Ascending aorta (tissue), 2 donors: Measurements from ENCODE around the gene PLA2G1B. TPM values are rescaled to one million over a fixed set of nuclear protein-coding genes. Genes with fewer than 3 reads are reported as not detected.

Experiments
- DNase-seq, 2 donors: peaks; one replicate each; pipeline ENCODE4 v3.0.0-alpha.2; 2019; ENCODE audit warnings: low spot score in 2 of 2
- H3K27ac ChIP-seq, 2 donors: fragments of 200-600 bp; sonication (generic); one replicate each; pipeline ENCODE4 v1.5.1; 2016 to 2017; ENCODE audit warnings: mild to moderate bottlenecking in 1 of 2
- H3K27me3 ChIP-seq: fragments of 200-600 bp; sonication (generic); one replicate; pipeline ENCODE4 v1.5.1; 2017
- H3K36me3 ChIP-seq, 2 donors: fragments of 200-600 bp; sonication (generic); one replicate each; pipeline ENCODE4 v1.5.1; 2016
- H3K4me1 ChIP-seq, 2 donors: fragments of 200-600 bp; sonication (generic); one replicate each; pipeline ENCODE4 v1.5.1; 2016 to 2017; ENCODE audit warnings: mild to moderate bottlenecking in 1 of 2
- H3K4me3 ChIP-seq, 2 donors: fragments of 200-600 bp; sonication (generic); one replicate each; pipeline ENCODE4 v1.5.1; 2016 to 2017; ENCODE audit warnings: mild to moderate bottlenecking in 1 of 2
- H3K9me3 ChIP-seq, 2 donors: fragments of 200-600 bp; sonication (generic); one replicate each; pipeline ENCODE4 v1.5.1; 2016
- CTCF ChIP-seq, 3 experiments: fragments of 200-600 bp in 2 of 3; fragments of 450-650 bp in 1 of 3; sonication (generic) in 2 of 3; IDR thresholded peaks; one replicate each; pipeline ENCODE4 v1.5.1; 2016 to 2019; ENCODE audit warnings: antibody characterized with exemption in 3 of 3, mild to moderate bottlenecking in 1 of 3, moderate library complexity in 1 of 3
- intact Hi-C: fragments of 100-400 bp; cut with DNase I; formaldehyde crosslinking; loops from one replicate; pipeline ENCODE4 v1.15.1; 2023
- total RNA-seq: library from RNA; depleted of rRNA; stranded (reverse); fragments of >200 nt; gene quantifications from one replicate; pipeline ENCODE4 v1.1.0, GENCODE V29; 2016

PLA2G1B gene
- total RNA-seq, 1 donor from 2014 or later: not detected

GRCh38 chr12:120350576-120351350 is 23.2 kb upstream of the PLA2G1B start:
- Histone ChIP-seq H3K9me3 (no peaks in the 10 kb centered on the region), H3K4me3 (peak overlapping the region; percentile 19 to 40), H3K27me3 (no peaks in the 10 kb centered on the region), H3K4me1 (peaks cover 0 to 2% of the 10 kb centered on the region in 2 donors), H3K36me3 (no peaks in the 10 kb centered on the region), H3K27ac (no peak overlapping the region)
- intact Hi-C loops: no loop called here
- TF ChIP-seq CTCF (IDR thresholded peaks at IDR 0.05): no peak
- DNase-seq: no peak

- no peaks in the 10 kb centered on the region for H3K36me3 ChIP-seq
- no peak overlapping the region for H3K27ac ChIP-seq
- DNase-seq: no peak
- H3K4me3 ChIP-seq: no peak overlapping the region
- intact Hi-C loops: no loop called here
- no peak for TF ChIP-seq CTCF (IDR thresholded peaks at IDR 0.05)
- H3K9me3 ChIP-seq: no peaks in the 10 kb centered on the region
- peaks cover 0 to 2% of the 10 kb centered on the region in 2 donors for H3K4me1 ChIP-seq
- H3K27me3 ChIP-seq: no peaks in the 10 kb centered on the region
Observed at GRCh38 chr12:120347766-120348165, 20.2 kb upstream of the PLA2G1B start.

GRCh38 chr12:120346681-120347080 is 19.1 kb upstream of the PLA2G1B start:
- H3K27me3 ChIP-seq: no peaks in the 10 kb centered on the region
- H3K4me3 ChIP-seq: no peak overlapping the region
- H3K27ac ChIP-seq: no peak overlapping the region
- no peaks in the 10 kb centered on the region for H3K9me3 ChIP-seq
- intact Hi-C loops: no loop called here
- H3K4me1 ChIP-seq: peaks cover 0 to 2% of the 10 kb centered on the region in 2 donors
- DNase-seq: no peak
- no peak for TF ChIP-seq CTCF (IDR thresholded peaks at IDR 0.05)
- H3K36me3 ChIP-seq: no peaks in the 10 kb centered on the region

GRCh38 chr12:120346031-120346430 is 18.5 kb upstream of the PLA2G1B start:
- TF ChIP-seq CTCF (IDR thresholded peaks at IDR 0.05): no peak
- intact Hi-C loops: no loop called here
- peaks cover 0 to 2% of the 10 kb centered on the region in 2 donors for H3K4me1 ChIP-seq
- no peak overlapping the region for H3K27ac ChIP-seq
- H3K4me3 ChIP-seq: no peak overlapping the region
- no peaks in the 10 kb centered on the region for H3K36me3 ChIP-seq
- H3K27me3 ChIP-seq: no peaks in the 10 kb centered on the region
- no peak for DNase-seq
- no peaks in the 10 kb centered on the region for H3K9me3 ChIP-seq

GRCh38 chr12:120343692-120344091 is 16.1 kb upstream of the PLA2G1B start:
- Histone ChIP-seq H3K4me3 (no peak overlapping the region), H3K9me3 (no peaks in the 10 kb centered on the region), H3K27ac (no peak overlapping the region), H3K36me3 (no peaks in the 10 kb centered on the region), H3K4me1 (no peaks in the 10 kb centered on the region), H3K27me3 (no peaks in the 10 kb centered on the region)
- no peak for TF ChIP-seq CTCF (IDR thresholded peaks at IDR 0.05)
- DNase-seq: no peak
- intact Hi-C loops: no loop called here
